GM13977 (cell line): ENCODE measurements around the gene COL13A1.

Experiments
- DNase-seq: peaks from one replicate; pipeline ENCODE4 v3.0.0; 2012; ENCODE audit warnings: low spot score
- CTCF ChIP-seq: IDR thresholded peaks from 2 replicates; pipeline ENCODE4 v1.5.1; 2012; ENCODE audit warnings: mild to moderate bottlenecking, control low read depth; ENCODE audit not compliant: insufficient read depth; ENCODE audit errors: extremely low read depth, missing control alignments
- in situ Hi-C: fragments of 300-500 bp; cut with MboI; formaldehyde crosslinking; loops from one replicate; pipeline ENCODE4 v1.12.0; 2022; ENCODE audit warnings: low sequenced_read_pairs, low pct_unique_long_range_greater_than_20kb, mixed read lengths, inconsistent platforms; ENCODE audit not compliant: unreplicated experiment

The COL13A1 gene

GRCh38 chr10:69837261-69837660, 35.6 kb downstream of the COL13A1 start:
- no peak for TF ChIP-seq CTCF
- in situ Hi-C loops = no loop called here
- DNase-seq = no peak

GRCh38 chr10:69838418-69838817, 36.7 kb downstream of the COL13A1 start:
- no peak for DNase-seq
- no peak for TF ChIP-seq CTCF

GRCh38 chr10:69838853-69839252, 37.1 kb downstream of the COL13A1 start:
- DNase-seq = no peak
- in situ Hi-C loops = no loop called here
- TF ChIP-seq CTCF = no peak

More at GRCh38 chr10:69838418-69838817, 36.7 kb downstream of the COL13A1 start:
- in situ Hi-C loops = no loop called here

- TF ChIP-seq CTCF = no peak
- DNase-seq = no peak
- in situ Hi-C loops = no loop called here
Measured at GRCh38 chr10:69839696-69840345, 38.1 kb downstream of the COL13A1 start.

GRCh38 chr10:69840773-69841172, 39.1 kb downstream of the COL13A1 start:
- in situ Hi-C loops = no loop called here
- DNase-seq = no peak
- TF ChIP-seq CTCF = no peak

- TF ChIP-seq CTCF = no peak
- in situ Hi-C loops = no loop called here
- DNase-seq = no peak
Measured at GRCh38 chr10:69842020-69842419, 40.3 kb downstream of the COL13A1 start.
